GM19395 (cell line): ENCODE results near the gene USP1.
A peak's percentile ranks its signal among the peaks of the same experiment; 100 is the strongest.

Experiments
- ATAC-seq: cut with Tn5 transposase; IDR thresholded peaks from one replicate; pipeline ENCODE4 v1.9.1; 2021; ENCODE audit warnings: mild to moderate bottlenecking, moderate library complexity; ENCODE audit not compliant: unreplicated experiment

USP1 gene

GRCh38 chr1:62436466-62437272, at the start of gene USP1:
TSS of gene USP1 (plus strand) at chr1:62437049. CDS start at chr1:62439868, 2,819 bp downstream.
- peak; percentile 81 for ATAC-seq

GRCh38 chr1:62389531-62389930, 47.3 kb upstream of the USP1 start:
- no peak for ATAC-seq

- no peak for ATAC-seq
Measured at GRCh38 chr1:62390071-62390470, 46.8 kb upstream of the USP1 start.

- ATAC-seq: no peak
Measured at GRCh38 chr1:62391369-62391971, 45.4 kb upstream of the USP1 start.

GRCh38 chr1:62392951-62393350, 43.9 kb upstream of the USP1 start:
- no peak for ATAC-seq

- no peak for ATAC-seq
Measured at GRCh38 chr1:62394646-62395045, 42.2 kb upstream of the USP1 start.

- no peak for ATAC-seq
Measured at GRCh38 chr1:62395291-62395690, 41.6 kb upstream of the USP1 start.

- no peak for ATAC-seq
Measured at GRCh38 chr1:62396871-62397270, 40.0 kb upstream of the USP1 start.

GRCh38 chr1:62397301-62397700, 39.5 kb upstream of the USP1 start:
- ATAC-seq: no peak

- ATAC-seq: no peak
Measured at GRCh38 chr1:62398377-62398776, 38.5 kb upstream of the USP1 start.

- no peak for ATAC-seq
Measured at GRCh38 chr1:62401034-62401760, 35.7 kb upstream of the USP1 start.

- no peak for ATAC-seq
Measured at GRCh38 chr1:62405247-62405646, 31.6 kb upstream of the USP1 start.

- ATAC-seq: no peak
Measured at GRCh38 chr1:62406576-62406975, 30.3 kb upstream of the USP1 start.

- peak; percentile 61 for ATAC-seq
Measured at GRCh38 chr1:62407398-62408009, 29.3 kb upstream of the USP1 start.

GRCh38 chr1:62415687-62416086, 21.2 kb upstream of the USP1 start:
- ATAC-seq: no peak

GRCh38 chr1:62417351-62417999, 19.4 kb upstream of the USP1 start:
- no peak for ATAC-seq

- ATAC-seq: no peak
Measured at GRCh38 chr1:62420214-62420613, 16.6 kb upstream of the USP1 start.

- no peak for ATAC-seq
Measured at GRCh38 chr1:62423580-62424242, 13.1 kb upstream of the USP1 start.

- ATAC-seq: no peak
Measured at GRCh38 chr1:62424411-62424810, 12.4 kb upstream of the USP1 start.

- no peak for ATAC-seq
Measured at GRCh38 chr1:62425041-62425440, 11.8 kb upstream of the USP1 start.
